Cortex of kidney (tissue), 1 donor: Measurements from ENCODE around the gene SAMD8.
"Not testable (repeated sequence)": the region's sequence is repeated elsewhere in the genome, so short reads cannot be mapped to it uniquely, and the experiment has no call there.

ENCODE experiments used
- DNase-seq: peaks from one replicate; lab custom pipeline; 2025; lab: John Stamatoyannopoulos, UW

SAMD8 gene

GRCh38 chr10:75107756-75108683, 3.4 kb upstream of the SAMD8 start:
- no peak for DNase-seq

GRCh38 chr10:75108684-75109458, 2.6 kb upstream of the SAMD8 start:
- no peak for DNase-seq

GRCh38 chr10:75109459-75109778, 2.0 kb upstream of the SAMD8 start:
- no peak for DNase-seq

GRCh38 chr10:75110006-75110632, 1.3 kb upstream of the SAMD8 start:
- DNase-seq: no peak

GRCh38 chr10:75111907-75112679, 637 bp downstream of the SAMD8 start:
- DNase-seq: no peak

- no peak for DNase-seq
Measured at GRCh38 chr10:75115137-75115536, 3.7 kb downstream of the SAMD8 start.

GRCh38 chr10:75116941-75117775, 5.7 kb downstream of the SAMD8 start:
- DNase-seq: not testable (repeated sequence)

GRCh38 chr10:75117995-75118394, 6.5 kb downstream of the SAMD8 start:
- DNase-seq: no peak

- not testable (repeated sequence) for DNase-seq
Measured at GRCh38 chr10:75119444-75120066, 8.1 kb downstream of the SAMD8 start.

GRCh38 chr10:75121322-75121721, 9.9 kb downstream of the SAMD8 start:
- DNase-seq: no peak

- no peak for DNase-seq
Measured at GRCh38 chr10:75122505-75122904, 11.0 kb downstream of the SAMD8 start.

- no peak for DNase-seq
Measured at GRCh38 chr10:75123088-75123682, 11.7 kb downstream of the SAMD8 start.

GRCh38 chr10:75126277-75126676, 14.8 kb downstream of the SAMD8 start:
- DNase-seq: no peak

GRCh38 chr10:75127471-75127870, 16.0 kb downstream of the SAMD8 start:
- no peak for DNase-seq

- DNase-seq: not testable (repeated sequence)
Measured at GRCh38 chr10:75128985-75129384, 17.5 kb downstream of the SAMD8 start.

- DNase-seq: no peak
Measured at GRCh38 chr10:75129537-75129936, 18.1 kb downstream of the SAMD8 start.

GRCh38 chr10:75133701-75134100, 22.2 kb downstream of the SAMD8 start:
- not testable (repeated sequence) for DNase-seq

GRCh38 chr10:75136346-75136745, 24.9 kb downstream of the SAMD8 start:
- no peak for DNase-seq

GRCh38 chr10:75137533-75138438, 26.3 kb downstream of the SAMD8 start:
- no peak for DNase-seq
